Lower leg skin (tissue), 4 donors: ENCODE measurements around the gene ASPA. TPM values are rescaled to one million over a fixed set of nuclear protein-coding genes. Genes with fewer than 3 reads are reported as not detected.

ENCODE experiments used
- DNase-seq, 2 donors: peaks; one replicate each; pipeline ENCODE4 v3.0.0-alpha.2; 2019; ENCODE audit warnings: low spot score in 2 of 2
- H3K4me3 ChIP-seq: fragments of 200-600 bp; sonication (generic); 2 replicates; pipeline ENCODE4 v1.5.1; 2017; ENCODE audit warnings: mild to moderate bottlenecking, low read depth; ENCODE audit not compliant: poor library complexity, severe bottlenecking
- CTCF ChIP-seq, 3 donors: fragments of 450-650 bp; IDR thresholded peaks; one replicate each; pipeline ENCODE4 v1.5.1; 2016; ENCODE audit warnings: antibody characterized with exemption in 3 of 3, mild to moderate bottlenecking in 3 of 3, moderate library complexity in 2 of 3
- POLR2A ChIP-seq, 2 donors: fragments of 450-650 bp; IDR thresholded peaks; one replicate each; pipeline ENCODE4 v1.6.1; 2016 to 2017; ENCODE audit warnings: antibody characterized with exemption in 2 of 2, mild to moderate bottlenecking in 1 of 2, moderate library complexity in 1 of 2
- WGBS, 2 donors: methylation state at CpG; one replicate each; pipeline ENCODE4 v1.1.5; 2018; 5-methylcytosine and 5-hydroxymethylcytosine counted together
- intact Hi-C: fragments of 100-400 bp; cut with DNase I; formaldehyde crosslinking; loops from one replicate; pipeline ENCODE4 v1.15.0; 2023; ENCODE audit warnings: low total_unique reads
- total RNA-seq, 4 donors: library from RNA; depleted of rRNA; stranded (reverse); fragments of >200 nt; gene quantifications; one replicate each; pipeline ENCODE4 v1.1.0, GENCODE V29; 2016

The ASPA gene
- total RNA-seq, 4 donors from 2014 or later: 0.69 to 3.2 (median 1.4) TPM

GRCh38 chr17:3547628-3548027, 71.8 kb downstream of the ASPA start:
- intact Hi-C loops: no loop called here
- WGBS, 2 donors: 38 to 49% methylated on average over 11 of the region's 11 CpGs
- no peak for TF ChIP-seq CTCF (IDR thresholded peaks at IDR 0.05)
- TF ChIP-seq POLR2A (IDR thresholded peaks at IDR 0.05): no peak
- no peak overlapping the region for H3K4me3 ChIP-seq
- no peak for DNase-seq

DNA sequence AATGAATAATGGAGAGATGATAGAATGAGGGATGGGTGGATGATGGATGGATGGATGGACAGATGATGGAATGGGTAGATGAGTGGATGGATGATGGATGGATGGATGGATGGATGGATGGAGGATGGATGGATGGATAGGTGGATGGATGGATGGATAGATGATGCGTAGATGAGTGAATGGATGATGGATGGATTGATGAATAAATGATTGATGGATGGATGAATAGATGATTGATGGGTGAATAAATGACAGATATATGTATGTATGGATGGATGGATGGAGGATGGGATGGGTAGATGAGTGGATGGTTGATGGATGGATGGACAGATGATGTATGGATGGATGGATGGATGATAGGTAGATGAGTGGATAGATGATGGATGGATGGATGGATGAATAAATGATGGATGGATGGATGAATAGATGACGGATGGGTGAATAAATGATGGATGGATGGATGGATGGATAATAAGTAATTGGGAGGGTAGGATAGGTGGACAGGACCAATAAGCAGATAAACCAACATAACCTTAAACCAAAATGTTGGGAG, 73.9 kb downstream of the ASPA start:
- DNase-seq: no peak
- intact Hi-C loops: no loop called here
- 97 to 100% methylated on average over 2 of the region's 2 CpGs for WGBS, 2 donors
- no peak overlapping the region for H3K4me3 ChIP-seq
- TF ChIP-seq POLR2A (IDR thresholded peaks at IDR 0.05) (no peak), CTCF (IDR thresholded peaks at IDR 0.05) (no peak)

GRCh38 chr17:3551189-3551588, 75.4 kb downstream of the ASPA start:
- WGBS, 2 donors: 91% methylated on average over 6 of the region's 6 CpGs
- H3K4me3 ChIP-seq: no peak overlapping the region
- TF ChIP-seq POLR2A (IDR thresholded peaks at IDR 0.05) (no peak), CTCF (IDR thresholded peaks at IDR 0.05) (no peak)
- DNase-seq: no peak
- intact Hi-C loops: no loop called here

DNA sequence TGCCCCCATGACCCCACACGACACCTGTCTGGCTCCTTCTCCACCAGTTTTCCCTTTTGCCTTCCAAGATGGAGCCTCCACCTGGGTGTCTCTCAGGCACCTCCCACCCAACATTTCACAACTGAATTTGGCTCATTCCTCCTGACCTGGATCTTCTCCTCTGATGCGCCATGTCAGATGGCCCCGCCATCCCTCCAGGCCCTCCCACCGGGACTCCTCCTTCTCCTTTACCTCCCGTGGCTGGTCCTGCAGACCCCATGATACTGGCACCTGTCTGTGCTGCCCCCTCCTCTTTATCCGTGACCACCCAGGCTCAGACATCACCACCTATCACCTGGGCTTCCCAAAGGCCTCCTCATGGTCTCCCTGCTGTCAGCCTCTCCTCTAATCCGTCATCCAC, 77.1 kb downstream of the ASPA start:
- 78 to 84% methylated on average over 7 of the region's 7 CpGs for WGBS, 2 donors
- intact Hi-C loops: no loop called here
- H3K4me3 ChIP-seq: no peak overlapping the region
- TF ChIP-seq POLR2A (IDR thresholded peaks at IDR 0.05) (no peak), CTCF (IDR thresholded peaks at IDR 0.05) (no peak)
- no peak for DNase-seq

Other genes starting within 250 kb of the ASPA start
- gene OR3A1, start 177.6 kb upstream of the ASPA start, total RNA-seq: not detected
- gene OR3A2, start 89.7 kb upstream of the ASPA start, total RNA-seq: 1 to 10 TPM in 1 of 4 donors, not detected in 3; 1.0 TPM
- gene OR1E1, start 77.6 kb upstream of the ASPA start, total RNA-seq: not detected
- gene OR3A3, start 64.6 kb upstream of the ASPA start, total RNA-seq: not detected
- gene OR1E2, start 42.2 kb upstream of the ASPA start, total RNA-seq: not detected
- 1 to 10 TPM in 1 of 4 donors, not detected in 3; 1.6 TPM for gene SPATA22, start 4.2 kb upstream of the ASPA start, total RNA-seq
- 10 to 100 TPM; 21.8 to 33.2 (median 25.1) TPM for gene TRPV3, start 81.8 kb downstream of the ASPA start, total RNA-seq
- 1 to 10 TPM; 4.3 to 7.9 (median 5.2) TPM for gene TRPV1, start 133.4 kb downstream of the ASPA start, total RNA-seq
- gene SHPK, start 160.3 kb downstream of the ASPA start, total RNA-seq: 10 to 100 TPM; 18.2 to 30.3 (median 23.1) TPM
- gene CTNS, start 160.8 kb downstream of the ASPA start, total RNA-seq: 10 to 100 TPM; 23.7 to 40.0 (median 29.6) TPM
- gene TAX1BP3, start 192.6 kb downstream of the ASPA start, total RNA-seq: 100 to 1,000 TPM in 3 of 4 donors, 10 to 100 TPM in 1; 90.5 to 181 (median 153) TPM
- gene EMC6, start 192.8 kb downstream of the ASPA start, total RNA-seq: 10 to 100 TPM in 2 of 4 donors, 1 to 10 TPM in 2; 5.6 to 19.3 (median 10.6) TPM
- gene P2RX5, start 220.2 kb downstream of the ASPA start, total RNA-seq: under 1 TPM in 1 of 4 donors, not detected in 3; 0.89 TPM
- 1 to 10 TPM in 3 of 4 donors, under 1 TPM in 1; 0.81 to 1.6 (median 1.4) TPM for gene HASPIN, start 247.9 kb downstream of the ASPA start, total RNA-seq